HepG2 (cell line): Measurements from ENCODE around the gene TBC1D20. TPM values are rescaled to one million over a fixed set of nuclear protein-coding genes. Genes with fewer than 3 reads are reported as not detected.

ENCODE experiments used
- GFI1 ChIP-seq: sonication (generic); formaldehyde crosslinking; IDR thresholded peaks from 2 replicates; pipeline ENCODE4 v1.5.0; 2020; ENCODE audit warnings: missing genetic modification reagents, mild to moderate bottlenecking, borderline replicate concordance
- PLRG1 ChIP-seq: fragments of 450-650 bp; conservative IDR thresholded peaks from 2 replicates; pipeline ENCODE4 v1.6.1; 2016
- SNAI1 ChIP-seq: sonication (generic); formaldehyde crosslinking; IDR thresholded peaks from 2 replicates; pipeline ENCODE4 v1.5.0; 2020; ENCODE audit warnings: mild to moderate bottlenecking, missing genetic modification reagents, borderline replicate concordance
- ZBTB1 ChIP-seq: sonication (generic); formaldehyde crosslinking; IDR thresholded peaks from 2 replicates; pipeline ENCODE4 v1.4.0; 2020; ENCODE audit warnings: missing genetic modification reagents, borderline replicate concordance
- ZNF331 ChIP-seq: sonication (generic); formaldehyde crosslinking; IDR thresholded peaks from 2 replicates; pipeline ENCODE4 v1.4.0; 2020; ENCODE audit warnings: missing genetic modification reagents
- polyA plus RNA-seq, 8 experiments: library from polyadenylated mRNA; depleted of rRNA in 3 of 8; stranded (reverse) in 7 of 8; unstranded in 1 of 8; fragments of >200 nt; fragmentation: Illumina TruSeq in 4 of 8; extraction: Trizol in 4 of 8; gene quantifications; 2 replicates each; pipeline versions ENCODE4 v1.2.1 to v1.2.3, GENCODE V29; 2011 to 2016; ENCODE audit warnings: low read depth in 4 of 8, missing spikeins in 1 of 8, mixed read lengths in 1 of 8; ENCODE audit not compliant: insufficient read depth in 1 of 8
- total RNA-seq, 5 experiments: library from RNA; depleted of rRNA; stranded (reverse); fragments of >200 nt; fragmentation: Illumina TruSeq; extraction: Trizol; gene quantifications; 2 replicates each; pipeline ENCODE4 v1.2.3, GENCODE V29; 2016; ENCODE audit warnings: low read depth in 1 of 5
- TF ChIP-seq, protein P1 (sequence below): sonication (generic); formaldehyde crosslinking; conservative IDR thresholded peaks from 2 replicates; pipeline ENCODE4 v1.4.0; 2020; ENCODE audit warnings: missing genetic modification reagents
- TF ChIP-seq, protein P2 (sequence below): sonication (generic); formaldehyde crosslinking; IDR thresholded peaks from 2 replicates; pipeline ENCODE4 v1.5.1; 2020; ENCODE audit warnings: mild to moderate bottlenecking, missing genetic modification reagents, moderate library complexity
- TF ChIP-seq, protein P3 (sequence below): sonication (generic); formaldehyde crosslinking; IDR thresholded peaks from 2 replicates; pipeline ENCODE4 v1.5.1; 2020; ENCODE audit warnings: mild to moderate bottlenecking, missing genetic modification reagents, borderline replicate concordance
- TF ChIP-seq, protein P4 (sequence below): sonication (generic); formaldehyde crosslinking; IDR thresholded peaks from 2 replicates; pipeline ENCODE4 v1.4.0; 2020; ENCODE audit warnings: missing genetic modification reagents, borderline replicate concordance

Gene TBC1D20
- total and polyA plus RNA-seq, 2 of the 13 experiments (the other 11 are each of a cell fraction or from before 2014, with no cell fraction given): 36.6 to 47.1 TPM

DNA sequence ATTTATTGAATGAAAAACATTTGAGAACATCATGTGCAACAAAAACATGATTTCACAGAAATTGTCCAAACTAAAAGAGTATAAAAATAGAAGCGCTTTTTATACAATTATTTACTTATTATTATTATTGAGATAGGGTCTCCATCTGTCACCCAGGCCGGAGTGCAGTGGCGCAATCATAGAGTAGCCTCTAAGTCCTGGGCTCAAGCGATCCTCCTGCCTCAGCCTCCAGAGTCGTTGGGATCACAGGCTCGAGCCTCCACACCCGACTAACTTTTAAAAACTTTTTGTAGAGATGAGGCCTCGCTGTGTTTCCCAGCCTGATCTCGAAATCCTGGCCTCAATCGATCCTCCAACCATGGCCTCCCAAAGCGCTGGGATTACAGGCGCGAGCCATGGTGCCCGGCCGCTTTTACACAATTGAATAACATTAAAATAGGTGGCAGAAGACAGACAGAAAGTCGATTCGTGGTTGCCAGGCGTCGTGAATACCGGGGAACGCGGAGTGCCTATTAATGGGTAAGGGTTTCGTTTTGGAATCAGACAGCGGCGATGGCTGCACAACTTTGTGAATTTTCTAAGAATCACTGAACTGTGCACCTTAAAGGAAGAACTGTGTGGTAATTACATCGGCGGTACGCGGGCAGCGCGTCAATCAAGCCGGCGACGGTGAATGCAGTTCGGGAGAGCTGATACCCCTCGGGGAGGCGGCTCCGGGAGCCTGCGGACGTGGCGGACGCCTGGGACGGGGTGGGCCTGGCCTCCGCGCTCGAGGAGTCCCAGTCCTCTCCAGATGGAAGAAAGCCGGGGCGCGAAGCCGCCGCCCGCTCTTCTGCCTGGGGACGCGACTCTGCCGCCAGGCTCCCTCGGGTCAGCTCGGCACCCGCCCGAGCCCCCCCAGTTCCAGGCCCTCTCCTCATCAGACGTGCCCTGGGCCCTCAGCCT is 807 bp downstream of the TBC1D20 start (continued):
- TF ChIP-seq, protein P1, sequence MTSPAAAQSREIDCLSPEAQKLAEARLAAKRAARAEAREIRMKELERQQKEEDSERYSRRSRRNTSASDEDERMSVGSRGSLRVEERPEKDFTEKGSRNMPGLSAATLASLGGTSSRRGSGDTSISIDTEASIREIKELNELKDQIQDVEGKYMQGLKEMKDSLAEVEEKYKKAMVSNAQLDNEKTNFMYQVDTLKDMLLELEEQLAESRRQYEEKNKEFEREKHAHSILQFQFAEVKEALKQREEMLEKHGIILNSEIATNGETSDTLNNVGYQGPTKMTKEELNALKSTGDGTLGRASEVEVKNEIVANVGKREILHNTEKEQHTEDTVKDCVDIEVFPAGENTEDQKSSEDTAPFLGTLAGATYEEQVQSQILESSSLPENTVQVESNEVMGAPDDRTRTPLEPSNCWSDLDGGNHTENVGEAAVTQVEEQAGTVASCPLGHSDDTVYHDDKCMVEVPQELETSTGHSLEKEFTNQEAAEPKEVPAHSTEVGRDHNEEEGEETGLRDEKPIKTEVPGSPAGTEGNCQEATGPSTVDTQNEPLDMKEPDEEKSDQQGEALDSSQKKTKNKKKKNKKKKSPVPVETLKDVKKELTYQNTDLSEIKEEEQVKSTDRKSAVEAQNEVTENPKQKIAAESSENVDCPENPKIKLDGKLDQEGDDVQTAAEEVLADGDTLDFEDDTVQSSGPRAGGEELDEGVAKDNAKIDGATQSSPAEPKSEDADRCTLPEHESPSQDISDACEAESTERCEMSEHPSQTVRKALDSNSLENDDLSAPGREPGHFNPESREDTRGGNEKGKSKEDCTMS (CRISPR knock-in tag): no peak
- TF ChIP-seq ZBTB1 (no peak), PLRG1 (no peak), ZNF331 (CRISPR knock-in tag) (no peak), SNAI1 (CRISPR knock-in tag) (peak; percentile 39; the same call in 1 of the 2 replicates), GFI1 (CRISPR knock-in tag) (no peak)
- TF ChIP-seq, protein P2, sequence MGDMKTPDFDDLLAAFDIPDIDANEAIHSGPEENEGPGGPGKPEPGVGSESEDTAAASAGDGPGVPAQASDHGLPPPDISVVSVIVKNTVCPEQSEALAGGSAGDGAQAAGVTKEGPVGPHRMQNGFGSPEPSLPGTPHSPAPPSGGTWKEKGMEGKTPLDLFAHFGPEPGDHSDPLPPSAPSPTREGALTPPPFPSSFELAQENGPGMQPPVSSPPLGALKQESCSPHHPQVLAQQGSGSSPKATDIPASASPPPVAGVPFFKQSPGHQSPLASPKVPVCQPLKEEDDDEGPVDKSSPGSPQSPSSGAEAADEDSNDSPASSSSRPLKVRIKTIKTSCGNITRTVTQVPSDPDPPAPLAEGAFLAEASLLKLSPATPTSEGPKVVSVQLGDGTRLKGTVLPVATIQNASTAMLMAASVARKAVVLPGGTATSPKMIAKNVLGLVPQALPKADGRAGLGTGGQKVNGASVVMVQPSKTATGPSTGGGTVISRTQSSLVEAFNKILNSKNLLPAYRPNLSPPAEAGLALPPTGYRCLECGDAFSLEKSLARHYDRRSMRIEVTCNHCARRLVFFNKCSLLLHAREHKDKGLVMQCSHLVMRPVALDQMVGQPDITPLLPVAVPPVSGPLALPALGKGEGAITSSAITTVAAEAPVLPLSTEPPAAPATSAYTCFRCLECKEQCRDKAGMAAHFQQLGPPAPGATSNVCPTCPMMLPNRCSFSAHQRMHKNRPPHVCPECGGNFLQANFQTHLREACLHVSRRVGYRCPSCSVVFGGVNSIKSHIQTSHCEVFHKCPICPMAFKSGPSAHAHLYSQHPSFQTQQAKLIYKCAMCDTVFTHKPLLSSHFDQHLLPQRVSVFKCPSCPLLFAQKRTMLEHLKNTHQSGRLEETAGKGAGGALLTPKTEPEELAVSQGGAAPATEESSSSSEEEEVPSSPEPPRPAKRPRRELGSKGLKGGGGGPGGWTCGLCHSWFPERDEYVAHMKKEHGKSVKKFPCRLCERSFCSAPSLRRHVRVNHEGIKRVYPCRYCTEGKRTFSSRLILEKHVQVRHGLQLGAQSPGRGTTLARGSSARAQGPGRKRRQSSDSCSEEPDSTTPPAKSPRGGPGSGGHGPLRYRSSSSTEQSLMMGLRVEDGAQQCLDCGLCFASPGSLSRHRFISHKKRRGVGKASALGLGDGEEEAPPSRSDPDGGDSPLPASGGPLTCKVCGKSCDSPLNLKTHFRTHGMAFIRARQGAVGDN: peak; percentile 85
- TF ChIP-seq, protein P3, sequence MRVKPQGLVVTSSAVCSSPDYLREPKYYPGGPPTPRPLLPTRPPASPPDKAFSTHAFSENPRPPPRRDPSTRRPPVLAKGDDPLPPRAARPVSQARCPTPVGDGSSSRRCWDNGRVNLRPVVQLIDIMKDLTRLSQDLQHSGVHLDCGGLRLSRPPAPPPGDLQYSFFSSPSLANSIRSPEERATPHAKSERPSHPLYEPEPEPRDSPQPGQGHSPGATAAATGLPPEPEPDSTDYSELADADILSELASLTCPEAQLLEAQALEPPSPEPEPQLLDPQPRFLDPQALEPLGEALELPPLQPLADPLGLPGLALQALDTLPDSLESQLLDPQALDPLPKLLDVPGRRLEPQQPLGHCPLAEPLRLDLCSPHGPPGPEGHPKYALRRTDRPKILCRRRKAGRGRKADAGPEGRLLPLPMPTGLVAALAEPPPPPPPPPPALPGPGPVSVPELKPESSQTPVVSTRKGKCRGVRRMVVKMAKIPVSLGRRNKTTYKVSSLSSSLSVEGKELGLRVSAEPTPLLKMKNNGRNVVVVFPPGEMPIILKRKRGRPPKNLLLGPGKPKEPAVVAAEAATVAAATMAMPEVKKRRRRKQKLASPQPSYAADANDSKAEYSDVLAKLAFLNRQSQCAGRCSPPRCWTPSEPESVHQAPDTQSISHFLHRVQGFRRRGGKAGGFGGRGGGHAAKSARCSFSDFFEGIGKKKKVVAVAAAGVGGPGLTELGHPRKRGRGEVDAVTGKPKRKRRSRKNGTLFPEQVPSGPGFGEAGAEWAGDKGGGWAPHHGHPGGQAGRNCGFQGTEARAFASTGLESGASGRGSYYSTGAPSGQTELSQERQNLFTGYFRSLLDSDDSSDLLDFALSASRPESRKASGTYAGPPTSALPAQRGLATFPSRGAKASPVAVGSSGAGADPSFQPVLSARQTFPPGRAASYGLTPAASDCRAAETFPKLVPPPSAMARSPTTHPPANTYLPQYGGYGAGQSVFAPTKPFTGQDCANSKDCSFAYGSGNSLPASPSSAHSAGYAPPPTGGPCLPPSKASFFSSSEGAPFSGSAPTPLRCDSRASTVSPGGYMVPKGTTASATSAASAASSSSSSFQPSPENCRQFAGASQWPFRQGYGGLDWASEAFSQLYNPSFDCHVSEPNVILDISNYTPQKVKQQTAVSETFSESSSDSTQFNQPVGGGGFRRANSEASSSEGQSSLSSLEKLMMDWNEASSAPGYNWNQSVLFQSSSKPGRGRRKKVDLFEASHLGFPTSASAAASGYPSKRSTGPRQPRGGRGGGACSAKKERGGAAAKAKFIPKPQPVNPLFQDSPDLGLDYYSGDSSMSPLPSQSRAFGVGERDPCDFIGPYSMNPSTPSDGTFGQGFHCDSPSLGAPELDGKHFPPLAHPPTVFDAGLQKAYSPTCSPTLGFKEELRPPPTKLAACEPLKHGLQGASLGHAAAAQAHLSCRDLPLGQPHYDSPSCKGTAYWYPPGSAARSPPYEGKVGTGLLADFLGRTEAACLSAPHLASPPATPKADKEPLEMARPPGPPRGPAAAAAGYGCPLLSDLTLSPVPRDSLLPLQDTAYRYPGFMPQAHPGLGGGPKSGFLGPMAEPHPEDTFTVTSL (CRISPR knock-in tag): no peak
- TF ChIP-seq, protein P4, sequence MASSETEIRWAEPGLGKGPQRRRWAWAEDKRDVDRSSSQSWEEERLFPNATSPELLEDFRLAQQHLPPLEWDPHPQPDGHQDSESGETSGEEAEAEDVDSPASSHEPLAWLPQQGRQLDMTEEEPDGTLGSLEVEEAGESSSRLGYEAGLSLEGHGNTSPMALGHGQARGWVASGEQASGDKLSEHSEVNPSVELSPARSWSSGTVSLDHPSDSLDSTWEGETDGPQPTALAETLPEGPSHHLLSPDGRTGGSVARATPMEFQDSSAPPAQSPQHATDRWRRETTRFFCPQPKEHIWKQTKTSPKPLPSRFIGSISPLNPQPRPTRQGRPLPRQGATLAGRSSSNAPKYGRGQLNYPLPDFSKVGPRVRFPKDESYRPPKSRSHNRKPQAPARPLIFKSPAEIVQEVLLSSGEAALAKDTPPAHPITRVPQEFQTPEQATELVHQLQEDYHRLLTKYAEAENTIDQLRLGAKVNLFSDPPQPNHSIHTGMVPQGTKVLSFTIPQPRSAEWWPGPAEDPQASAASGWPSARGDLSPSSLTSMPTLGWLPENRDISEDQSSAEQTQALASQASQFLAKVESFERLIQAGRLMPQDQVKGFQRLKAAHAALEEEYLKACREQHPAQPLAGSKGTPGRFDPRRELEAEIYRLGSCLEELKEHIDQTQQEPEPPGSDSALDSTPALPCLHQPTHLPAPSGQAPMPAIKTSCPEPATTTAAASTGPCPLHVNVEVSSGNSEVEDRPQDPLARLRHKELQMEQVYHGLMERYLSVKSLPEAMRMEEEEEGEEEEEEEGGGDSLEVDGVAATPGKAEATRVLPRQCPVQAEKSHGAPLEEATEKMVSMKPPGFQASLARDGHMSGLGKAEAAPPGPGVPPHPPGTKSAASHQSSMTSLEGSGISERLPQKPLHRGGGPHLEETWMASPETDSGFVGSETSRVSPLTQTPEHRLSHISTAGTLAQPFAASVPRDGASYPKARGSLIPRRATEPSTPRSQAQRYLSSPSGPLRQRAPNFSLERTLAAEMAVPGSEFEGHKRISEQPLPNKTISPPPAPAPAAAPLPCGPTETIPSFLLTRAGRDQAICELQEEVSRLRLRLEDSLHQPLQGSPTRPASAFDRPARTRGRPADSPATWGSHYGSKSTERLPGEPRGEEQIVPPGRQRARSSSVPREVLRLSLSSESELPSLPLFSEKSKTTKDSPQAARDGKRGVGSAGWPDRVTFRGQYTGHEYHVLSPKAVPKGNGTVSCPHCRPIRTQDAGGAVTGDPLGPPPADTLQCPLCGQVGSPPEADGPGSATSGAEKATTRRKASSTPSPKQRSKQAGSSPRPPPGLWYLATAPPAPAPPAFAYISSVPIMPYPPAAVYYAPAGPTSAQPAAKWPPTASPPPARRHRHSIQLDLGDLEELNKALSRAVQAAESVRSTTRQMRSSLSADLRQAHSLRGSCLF (CRISPR knock-in tag): no peak
